OCI-LY3 (cell line): ENCODE results near the gene THOP1.

Experiments used
- EZH2phosphoT487 ChIP-seq: fragments of 200-600 bp; shearing (Covaris generic); IDR thresholded peaks from 2 replicates; pipeline ENCODE4 v1.6.1; 2018; ENCODE audit warnings: antibody characterized with exemption, mixed run types, low read depth
- TF ChIP-seq, protein P1 (sequence below): fragments of 200-600, 300-600 bp; sonication (generic); IDR thresholded peaks from 2 replicates; pipeline ENCODE4 v1.5.1; 2014; ENCODE audit warnings: antibody characterized with exemption, low read length, low read depth

DNA sequence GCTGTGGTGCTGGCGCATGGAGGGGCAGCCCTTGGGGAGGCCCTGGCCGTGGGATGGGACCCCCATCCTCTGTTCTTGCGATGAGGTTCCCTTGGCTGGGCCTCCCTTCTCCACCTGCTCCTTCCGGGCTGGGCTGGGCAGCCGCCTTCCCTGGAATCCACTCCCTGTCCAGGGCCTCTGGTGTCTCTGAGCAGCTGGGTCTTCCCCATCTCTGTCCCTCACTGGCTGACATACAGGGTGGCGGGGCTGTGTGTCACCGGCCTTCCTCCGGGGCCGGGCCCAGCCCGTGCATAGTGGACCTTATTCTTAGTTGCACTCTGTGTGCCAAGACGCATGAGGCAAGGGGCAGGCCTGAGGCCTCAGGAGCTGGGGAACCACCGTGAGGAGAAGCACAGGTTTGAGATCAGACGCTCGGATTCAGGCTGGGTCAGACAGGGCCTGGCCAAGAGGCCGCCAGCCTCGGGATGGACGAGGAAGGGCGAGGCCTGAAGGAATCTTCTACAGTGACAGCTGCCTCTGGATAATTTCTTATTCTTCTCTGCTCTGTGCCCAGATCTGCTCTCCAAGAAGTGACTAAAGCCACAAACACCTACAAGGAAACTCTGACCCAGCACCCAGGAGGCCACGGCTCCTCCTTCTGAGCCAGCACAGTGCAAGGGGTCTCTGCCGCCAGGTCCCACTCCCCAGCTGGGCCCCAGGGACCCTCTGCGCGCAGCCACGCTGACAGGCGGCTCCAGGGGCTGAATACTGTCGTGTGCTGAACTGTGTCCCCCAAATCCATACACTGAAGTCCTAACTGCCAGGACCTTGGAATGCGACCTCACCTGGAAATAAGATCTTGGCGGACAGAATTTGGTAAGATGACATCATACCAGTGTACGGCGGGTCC lies 13.3 kb upstream of the THOP1 start:
- TF ChIP-seq, protein P1, sequence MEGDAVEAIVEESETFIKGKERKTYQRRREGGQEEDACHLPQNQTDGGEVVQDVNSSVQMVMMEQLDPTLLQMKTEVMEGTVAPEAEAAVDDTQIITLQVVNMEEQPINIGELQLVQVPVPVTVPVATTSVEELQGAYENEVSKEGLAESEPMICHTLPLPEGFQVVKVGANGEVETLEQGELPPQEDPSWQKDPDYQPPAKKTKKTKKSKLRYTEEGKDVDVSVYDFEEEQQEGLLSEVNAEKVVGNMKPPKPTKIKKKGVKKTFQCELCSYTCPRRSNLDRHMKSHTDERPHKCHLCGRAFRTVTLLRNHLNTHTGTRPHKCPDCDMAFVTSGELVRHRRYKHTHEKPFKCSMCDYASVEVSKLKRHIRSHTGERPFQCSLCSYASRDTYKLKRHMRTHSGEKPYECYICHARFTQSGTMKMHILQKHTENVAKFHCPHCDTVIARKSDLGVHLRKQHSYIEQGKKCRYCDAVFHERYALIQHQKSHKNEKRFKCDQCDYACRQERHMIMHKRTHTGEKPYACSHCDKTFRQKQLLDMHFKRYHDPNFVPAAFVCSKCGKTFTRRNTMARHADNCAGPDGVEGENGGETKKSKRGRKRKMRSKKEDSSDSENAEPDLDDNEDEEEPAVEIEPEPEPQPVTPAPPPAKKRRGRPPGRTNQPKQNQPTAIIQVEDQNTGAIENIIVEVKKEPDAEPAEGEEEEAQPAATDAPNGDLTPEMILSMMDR = no peak
- TF ChIP-seq EZH2phosphoT487 = no peak
